Dedifferentiated amniotic fluid mesenchymal stem cell (primary cell): ENCODE results near the gene PDCD5.
A peak's percentile ranks its signal among the peaks of the same experiment; 100 is the strongest.
"Not testable (repeated sequence)": the region's sequence is repeated elsewhere in the genome, so short reads cannot be mapped to it uniquely, and the experiment has no call there.

Source experiments
- DNase-seq: peaks from one replicate; pipeline ENCODE4 v3.0.0-alpha.2; 2016; ENCODE audit errors: extremely low spot score

PDCD5 gene

DNA sequence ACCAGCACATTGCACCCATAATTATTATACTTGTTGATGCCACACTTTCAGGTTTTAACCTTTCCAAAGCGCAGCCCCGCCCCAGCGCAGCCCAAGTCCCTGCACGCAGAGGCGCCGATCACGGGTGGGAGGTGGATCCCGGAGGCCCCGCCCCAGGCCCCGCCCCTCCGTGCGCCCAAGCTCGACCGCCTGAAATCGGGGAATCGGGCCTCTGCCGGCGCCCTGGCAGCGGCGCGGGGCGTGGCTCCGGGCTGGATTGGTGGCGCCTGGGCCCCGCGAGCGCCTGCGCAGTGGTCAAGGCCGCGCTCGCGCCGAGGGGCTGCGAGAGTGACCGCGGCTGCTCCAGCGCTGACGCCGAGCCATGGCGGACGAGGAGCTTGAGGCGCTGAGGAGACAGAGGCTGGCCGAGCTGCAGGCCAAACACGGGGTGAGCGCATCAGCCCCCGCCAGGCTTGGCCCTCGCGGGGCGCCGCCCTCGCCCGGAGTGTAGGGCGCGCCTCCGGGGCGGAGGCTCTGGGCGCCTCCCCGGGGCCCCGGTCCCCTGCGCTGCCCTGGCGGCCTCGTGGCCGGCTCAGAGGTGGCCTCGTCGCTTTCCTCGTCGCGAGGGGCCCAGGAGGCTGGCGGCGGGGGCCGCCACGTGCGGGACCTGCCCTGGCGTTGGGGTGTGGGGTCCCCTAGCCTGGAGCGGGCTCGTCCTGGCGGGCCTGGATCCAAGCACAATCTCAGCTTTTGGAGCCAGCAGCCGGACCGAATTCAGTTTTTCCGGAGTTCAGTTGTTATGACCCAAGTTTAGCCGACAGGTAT lies at the start of gene PDCD5:
Gene PDCD5, plus strand, starts transcription at position 290 of the 804 bp plus-strand sequence. Its CDS starts 72 bp downstream, at position 362.
- peak; percentile 91 for DNase-seq

DNA sequence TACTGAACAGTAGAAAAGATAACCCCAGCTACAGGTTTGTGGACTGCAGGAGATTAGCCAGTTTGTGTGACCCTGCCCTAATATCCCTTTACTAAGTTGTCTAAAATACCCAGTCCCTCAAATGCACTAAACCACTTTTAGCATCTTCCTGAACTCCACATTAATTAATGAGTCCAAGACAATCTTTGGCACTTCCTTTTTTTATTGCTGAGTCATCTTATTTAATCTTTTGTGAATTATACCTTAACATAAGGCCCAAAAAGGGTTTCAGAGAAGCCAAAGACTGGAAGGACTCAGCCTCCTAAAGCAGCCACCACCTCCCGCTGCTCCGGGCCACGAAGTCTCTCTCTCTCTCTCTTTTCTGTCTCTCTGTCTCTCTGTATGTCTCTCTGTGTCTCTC lies 48.8 kb upstream of the PDCD5 start:
- no peak for DNase-seq

DNA sequence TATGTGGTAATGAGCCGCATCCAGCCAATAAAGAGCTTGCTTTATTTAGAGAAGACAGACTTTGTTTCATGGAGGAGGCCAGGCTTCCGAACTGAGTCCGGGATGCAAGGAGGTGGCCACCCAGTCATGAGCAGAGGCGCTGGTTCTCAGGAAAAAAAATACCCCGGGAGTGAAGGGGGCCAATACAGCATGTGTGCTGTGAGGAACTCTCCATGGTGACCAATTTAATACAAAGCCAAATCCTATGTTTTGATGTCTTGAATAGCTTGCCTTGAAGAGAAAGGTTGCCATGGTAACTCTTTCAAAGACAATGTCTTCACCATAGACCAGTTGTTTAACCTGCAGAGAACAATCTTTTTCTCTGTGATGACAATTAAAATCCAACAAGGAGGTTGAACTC lies 43.4 kb upstream of the PDCD5 start:
- no peak for DNase-seq

GRCh38 chr19:32539240-32539916 lies 41.6 kb upstream of the PDCD5 start:
- DNase-seq = no peak

DNA sequence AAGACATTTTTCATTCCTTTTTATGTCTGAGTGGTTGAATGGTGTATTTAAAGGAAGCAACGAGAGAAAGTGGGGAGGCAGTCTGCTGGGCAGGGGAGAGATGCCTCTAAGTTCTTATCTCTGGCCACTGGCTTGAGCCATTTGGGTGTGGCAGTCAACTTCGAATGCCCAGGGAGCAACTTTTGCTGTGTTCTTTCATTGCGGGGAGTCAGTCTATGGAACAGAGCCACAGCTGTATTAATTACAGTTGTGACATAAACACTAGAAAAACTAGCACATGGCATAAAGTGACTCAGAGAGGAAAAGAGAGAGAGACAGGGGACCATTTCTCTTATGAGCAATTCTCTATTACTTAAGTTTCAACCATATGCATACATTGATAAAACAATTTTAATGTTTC lies 40.4 kb upstream of the PDCD5 start:
- no peak for DNase-seq

- not testable (repeated sequence) for DNase-seq
Measured at GRCh38 chr19:32541376-32541775, 39.6 kb upstream of the PDCD5 start.

DNA sequence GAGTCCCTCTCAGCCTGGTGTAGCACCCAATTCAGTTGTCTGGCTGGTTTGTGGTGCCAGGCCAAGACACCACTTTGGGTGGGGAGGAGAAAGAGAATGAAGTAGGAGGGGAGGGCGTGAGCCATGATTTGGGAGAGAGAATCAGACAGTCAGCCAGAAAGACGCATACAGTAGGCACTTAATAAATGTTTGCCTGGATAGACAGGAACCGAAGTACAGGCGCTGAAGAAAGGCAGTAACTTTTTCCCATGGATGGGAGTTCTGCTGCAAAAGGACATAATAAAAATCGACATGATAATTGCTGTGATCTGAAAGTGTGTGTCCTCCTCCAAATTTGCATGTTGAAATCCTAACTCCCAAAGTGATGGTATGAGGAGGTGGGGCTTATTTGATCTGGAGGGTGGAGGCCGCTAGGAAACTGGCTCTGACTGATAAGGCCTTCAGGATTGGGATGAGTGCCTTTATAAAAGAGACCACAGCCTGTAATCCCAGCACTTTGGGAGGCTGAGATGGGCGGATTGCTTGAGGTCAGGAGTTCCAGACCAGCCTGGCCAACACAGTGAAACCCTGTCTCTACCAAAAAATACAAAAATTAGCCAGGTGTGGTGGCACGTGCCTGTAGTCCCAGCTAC lies 38.4 kb upstream of the PDCD5 start:
- DNase-seq = no peak

GRCh38 chr19:32543115-32543900 lies 37.7 kb upstream of the PDCD5 start:
- no peak for DNase-seq

- DNase-seq = no peak
Measured at GRCh38 chr19:32544917-32545316, 36.1 kb upstream of the PDCD5 start.

DNA sequence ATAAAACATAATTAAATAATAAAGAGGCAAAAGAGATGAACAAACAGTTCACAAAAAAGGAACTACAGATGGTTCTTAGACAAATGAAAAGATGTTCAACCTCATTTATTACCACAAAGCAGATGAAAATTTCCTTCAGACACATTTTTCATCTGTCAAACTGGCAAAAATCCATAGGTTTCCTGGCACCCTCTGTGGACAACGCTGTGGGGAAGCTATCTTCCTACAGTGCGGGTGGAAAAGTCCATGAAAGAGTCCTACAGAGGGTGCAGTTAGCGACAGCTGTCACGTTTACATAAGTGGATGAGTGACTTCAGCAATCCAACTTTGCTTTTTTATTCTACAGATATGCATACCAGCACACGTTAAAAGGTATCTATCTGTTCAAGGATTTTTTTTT lies 30.3 kb upstream of the PDCD5 start:
- no peak for DNase-seq

DNA sequence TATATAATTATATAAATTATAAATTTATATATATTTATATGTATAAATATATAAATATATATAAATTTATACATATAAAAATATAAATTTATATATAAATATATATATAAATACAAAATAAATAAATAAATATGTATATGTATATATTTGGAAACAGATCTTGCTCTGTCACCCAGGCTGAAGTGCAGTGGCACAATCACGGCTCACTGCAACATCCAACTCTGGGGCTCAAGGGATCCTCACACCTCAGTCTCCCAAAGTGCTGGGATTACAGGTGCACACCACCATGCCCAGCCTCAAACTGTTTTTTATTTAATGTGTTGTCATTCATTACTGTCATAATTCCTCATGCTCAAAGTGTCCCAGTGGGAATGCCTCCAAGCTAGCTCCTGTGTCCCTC lies 25.2 kb upstream of the PDCD5 start:
- no peak for DNase-seq

DNA sequence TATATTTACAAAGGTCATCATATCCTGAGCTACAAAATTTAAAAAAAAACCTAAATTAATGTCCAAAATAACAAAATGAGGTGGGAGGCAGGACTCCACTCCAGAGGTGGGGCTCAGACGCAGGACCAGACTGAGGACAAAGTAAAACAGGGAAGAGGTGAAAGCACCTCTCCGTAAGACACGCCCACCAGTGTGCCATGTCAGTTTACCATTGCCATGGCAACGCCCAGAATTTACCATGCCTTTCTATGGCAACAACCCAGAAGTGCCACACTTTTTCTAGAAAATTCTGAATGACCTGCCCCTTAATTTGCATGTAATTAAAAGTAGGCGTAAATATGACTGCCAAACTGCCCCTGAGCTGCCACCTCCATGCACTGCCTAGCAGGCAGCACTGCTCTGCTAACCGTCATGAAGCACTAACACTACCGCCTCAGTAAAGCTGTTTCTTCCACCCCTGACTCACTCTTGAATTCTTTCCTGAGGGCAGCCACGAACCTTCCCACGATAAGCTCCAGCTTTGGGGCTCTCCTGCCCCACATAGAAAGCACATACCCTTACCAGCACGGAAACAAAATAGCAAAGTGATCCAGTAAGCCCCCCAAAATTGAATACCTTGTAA lies 22.3 kb upstream of the PDCD5 start:
- no peak for DNase-seq

DNA sequence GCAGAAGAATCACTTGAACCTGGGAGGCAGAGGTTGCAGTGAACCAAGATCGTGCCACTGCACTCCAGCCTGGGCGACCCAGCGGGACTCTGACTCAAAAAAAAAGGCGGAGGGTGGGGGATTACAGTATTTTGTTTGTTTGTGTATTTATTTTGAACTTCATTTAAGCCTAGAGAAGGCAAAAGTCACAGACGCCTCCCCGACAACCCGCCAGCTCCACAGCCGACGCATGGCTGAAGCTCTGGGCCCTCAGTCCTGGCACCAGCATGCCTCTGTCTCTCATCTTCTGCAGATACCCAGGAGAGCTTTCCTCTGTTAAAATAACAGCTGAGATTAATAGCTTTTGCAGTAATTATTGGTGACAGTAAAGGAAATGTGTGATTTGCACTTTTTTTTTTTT lies 17.2 kb upstream of the PDCD5 start:
- DNase-seq = no peak

- no peak for DNase-seq
Measured at GRCh38 chr19:32566246-32566830, 14.7 kb upstream of the PDCD5 start.

GRCh38 chr19:32567486-32567885 lies 13.5 kb upstream of the PDCD5 start:
- no peak for DNase-seq

DNA sequence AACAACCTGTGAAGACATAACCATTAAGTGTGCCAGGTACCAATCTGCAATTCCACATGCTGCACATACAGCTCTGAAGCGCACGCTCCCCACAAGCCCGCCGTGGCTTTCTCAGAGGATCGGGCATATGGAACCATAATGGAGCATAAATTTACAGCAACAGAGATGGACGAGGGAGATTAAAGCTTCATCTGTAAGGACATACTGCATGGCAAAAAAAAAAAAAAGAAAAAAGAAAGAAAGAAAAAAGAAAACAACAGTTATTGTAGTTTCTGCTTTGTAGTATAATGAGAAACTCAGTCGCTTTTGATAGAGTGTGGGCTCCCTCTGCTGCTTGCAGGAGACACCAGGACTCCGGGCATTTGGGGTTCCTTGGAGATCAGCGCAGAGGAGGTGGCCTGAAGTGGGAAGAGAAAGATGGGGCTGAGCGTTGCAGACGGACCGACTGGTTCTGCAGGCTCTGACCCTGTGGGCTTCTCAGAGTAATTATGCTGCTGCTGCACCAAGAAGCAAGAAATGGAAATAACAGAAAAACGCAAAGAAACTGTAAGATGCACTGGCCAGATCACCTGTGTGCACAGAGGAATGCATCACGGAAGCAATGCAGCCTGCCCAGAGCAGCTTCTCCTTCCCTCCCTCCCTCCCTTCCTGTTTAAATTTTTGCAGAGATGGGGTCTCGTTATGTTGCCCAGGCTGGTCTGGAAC lies 10.8 kb upstream of the PDCD5 start:
- DNase-seq = peak; percentile 51

GRCh38 chr19:32571471-32572075 lies 9.4 kb upstream of the PDCD5 start:
- not testable (repeated sequence) for DNase-seq

DNA sequence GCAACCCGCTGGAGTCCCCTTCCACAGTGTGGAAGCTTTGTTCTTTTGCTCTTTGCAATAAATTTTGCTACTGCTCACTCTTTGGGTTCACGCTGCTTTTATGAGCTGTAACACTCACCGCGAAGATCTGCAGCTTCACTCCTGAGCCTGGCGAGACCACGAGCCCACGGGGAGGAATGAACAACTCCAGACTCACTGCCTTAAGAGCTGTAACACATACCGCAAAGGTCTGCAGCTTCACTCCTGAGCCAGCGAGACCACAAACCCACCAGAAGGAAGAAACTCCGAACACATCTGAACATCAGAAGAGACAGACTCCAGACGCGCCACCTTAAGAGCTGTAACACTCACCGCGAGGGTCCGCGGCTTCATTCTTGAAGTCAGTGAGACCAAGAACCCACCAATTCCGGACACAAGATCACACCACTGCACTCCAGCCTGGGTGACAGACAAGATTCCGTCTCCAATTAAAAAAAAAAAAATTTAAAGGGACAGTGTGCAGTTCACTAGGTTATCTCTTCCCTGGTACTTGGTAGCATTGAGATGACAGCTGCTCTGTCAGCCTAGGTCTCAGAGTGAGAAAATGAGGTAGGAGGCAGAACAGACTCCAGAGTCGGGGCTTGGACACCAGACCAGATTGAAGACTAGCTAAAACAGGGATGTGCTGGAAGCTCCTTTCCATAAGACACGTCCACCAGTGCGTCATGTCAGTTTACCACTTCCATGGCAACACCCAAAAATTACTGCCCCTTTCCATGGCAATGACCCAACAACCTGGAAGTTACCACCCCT lies 8.1 kb upstream of the PDCD5 start:
- not testable (repeated sequence) for DNase-seq

GRCh38 chr19:32573492-32573794 lies 7.5 kb upstream of the PDCD5 start:
- DNase-seq = no peak

DNA sequence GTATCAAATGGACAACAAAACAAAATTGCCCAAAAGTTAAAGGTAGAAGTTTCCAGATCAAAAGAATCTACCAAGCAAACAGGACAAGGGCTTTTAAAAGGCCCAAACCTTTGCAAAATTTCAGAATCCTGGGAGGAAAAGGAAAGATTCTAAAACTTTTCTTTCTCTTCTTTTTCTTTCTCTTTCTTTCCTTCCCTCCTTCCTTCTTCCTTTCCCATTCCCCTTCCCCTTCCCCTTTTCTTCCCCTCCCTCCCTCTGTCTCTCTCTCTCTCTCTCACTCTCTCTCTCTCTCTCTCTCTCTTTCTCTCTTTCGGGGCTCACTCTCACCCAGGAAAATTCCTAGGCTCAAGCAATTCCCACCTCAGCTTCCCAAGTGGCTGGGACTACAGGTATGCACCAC lies 4.2 kb upstream of the PDCD5 start:
- no peak for DNase-seq
